Measurements from ENCODE around the gene PRPF40A. TPM values are rescaled to one million over a fixed set of nuclear protein-coding genes. Genes with fewer than 3 reads are reported as not detected.

The PRPF40A gene
- total RNA-seq, 2 donors from 2014 or later: 190 to 222 TPM

DNA sequence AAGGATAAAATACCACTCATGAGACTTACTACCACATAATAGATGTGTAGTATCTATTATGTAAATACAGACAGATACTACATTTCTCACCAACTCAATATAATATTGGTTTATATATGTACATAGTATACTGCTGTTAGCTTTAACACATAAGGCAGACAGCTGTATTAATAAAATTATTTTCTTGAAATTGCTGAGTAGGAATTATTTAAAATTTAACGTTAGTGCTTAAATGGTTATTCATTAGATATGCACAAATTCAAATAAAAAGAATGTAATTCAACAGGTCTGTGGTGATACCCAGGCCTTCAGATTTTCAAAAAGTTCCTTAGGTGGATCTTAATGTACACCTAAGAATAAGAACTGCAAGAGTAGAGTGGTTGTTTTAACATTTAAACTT, 59.0 kb downstream of the PRPF40A start:
- H3K9me3 Mint-ChIP-seq: no peaks in the 10 kb centered on the region
- Histone ChIP-seq H3K9me3 (ENCODE audit: control insufficient read depth, low read length) (no peaks in the 10 kb centered on the region), H3K9ac (ENCODE audit: extremely low read depth, low read length, poor library complexity, severe bottlenecking) (no peak overlapping the region), H3K27me3 (ENCODE audit: control insufficient read depth, insufficient read depth, low read length, poor library complexity, severe bottlenecking) (no peaks in the 10 kb centered on the region), H3K4me3 (ENCODE audit: low read length) (no peak overlapping the region), H3K36me3 (ENCODE audit: control insufficient read depth, insufficient read depth, low read length) (peaks cover 93% of the 10 kb centered on the region), H3K27ac (ENCODE audit: low read depth, low read length) (no peak overlapping the region), H3K4me1 (ENCODE audit: control insufficient read depth, insufficient read depth, low read length) (no peaks in the 10 kb centered on the region)
- DNase-seq: no peak
- H3K27ac Mint-ChIP-seq: no peak overlapping the region
- TF ChIP-seq, protein P1, sequence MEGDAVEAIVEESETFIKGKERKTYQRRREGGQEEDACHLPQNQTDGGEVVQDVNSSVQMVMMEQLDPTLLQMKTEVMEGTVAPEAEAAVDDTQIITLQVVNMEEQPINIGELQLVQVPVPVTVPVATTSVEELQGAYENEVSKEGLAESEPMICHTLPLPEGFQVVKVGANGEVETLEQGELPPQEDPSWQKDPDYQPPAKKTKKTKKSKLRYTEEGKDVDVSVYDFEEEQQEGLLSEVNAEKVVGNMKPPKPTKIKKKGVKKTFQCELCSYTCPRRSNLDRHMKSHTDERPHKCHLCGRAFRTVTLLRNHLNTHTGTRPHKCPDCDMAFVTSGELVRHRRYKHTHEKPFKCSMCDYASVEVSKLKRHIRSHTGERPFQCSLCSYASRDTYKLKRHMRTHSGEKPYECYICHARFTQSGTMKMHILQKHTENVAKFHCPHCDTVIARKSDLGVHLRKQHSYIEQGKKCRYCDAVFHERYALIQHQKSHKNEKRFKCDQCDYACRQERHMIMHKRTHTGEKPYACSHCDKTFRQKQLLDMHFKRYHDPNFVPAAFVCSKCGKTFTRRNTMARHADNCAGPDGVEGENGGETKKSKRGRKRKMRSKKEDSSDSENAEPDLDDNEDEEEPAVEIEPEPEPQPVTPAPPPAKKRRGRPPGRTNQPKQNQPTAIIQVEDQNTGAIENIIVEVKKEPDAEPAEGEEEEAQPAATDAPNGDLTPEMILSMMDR (conservative IDR thresholded peaks at IDR 0.05): no peak
- H3K4me1 Mint-ChIP-seq: no peaks in the 10 kb centered on the region
- H3K27me3 Mint-ChIP-seq (ENCODE audit: insufficient read depth): no peaks in the 10 kb centered on the region
- WGBS, 2 experiments (ENCODE audit: insufficient coverage in 1 of 2, insufficient read length in 1 of 2): 89% methylated on average over 1 of the region's 1 CpG; no CpG with 5 or more reads in 1 of the 2 experiments
- H3K36me3 Mint-ChIP-seq (ENCODE audit: low read depth): peaks cover 75% of the 10 kb centered on the region
- H3K4me3 Mint-ChIP-seq: no peak overlapping the region

GRCh38 chr2:152657043-152657442, 60.2 kb downstream of the PRPF40A start:
- Histone ChIP-seq H3K27me3 (ENCODE audit: control insufficient read depth, insufficient read depth, low read length, poor library complexity, severe bottlenecking) (no peaks in the 10 kb centered on the region), H3K27ac (ENCODE audit: low read depth, low read length) (no peak overlapping the region), H3K36me3 (ENCODE audit: control insufficient read depth, insufficient read depth, low read length) (peaks cover 92% of the 10 kb centered on the region), H3K9ac (ENCODE audit: extremely low read depth, low read length, poor library complexity, severe bottlenecking) (no peak overlapping the region), H3K4me1 (ENCODE audit: control insufficient read depth, insufficient read depth, low read length) (peaks cover 5% of the 10 kb centered on the region), H3K9me3 (ENCODE audit: control insufficient read depth, low read length) (no peaks in the 10 kb centered on the region), H3K4me3 (ENCODE audit: low read length) (no peak overlapping the region)
- TF ChIP-seq, protein P1 (conservative IDR thresholded peaks at IDR 0.05): no peak
- peaks cover 66% of the 10 kb centered on the region for H3K36me3 Mint-ChIP-seq (ENCODE audit: low read depth)
- H3K9me3 Mint-ChIP-seq: no peaks in the 10 kb centered on the region
- WGBS, 2 experiments (ENCODE audit: insufficient coverage in 1 of 2, insufficient read length in 1 of 2): 94 to 100% methylated on average over 3 to 4 of the region's 4 CpGs
- H3K4me1 Mint-ChIP-seq: no peaks in the 10 kb centered on the region
- no peaks in the 10 kb centered on the region for H3K27me3 Mint-ChIP-seq (ENCODE audit: insufficient read depth)
- no peak overlapping the region for H3K27ac Mint-ChIP-seq
- DNase-seq: no peak
- no peak overlapping the region for H3K4me3 Mint-ChIP-seq

DNA sequence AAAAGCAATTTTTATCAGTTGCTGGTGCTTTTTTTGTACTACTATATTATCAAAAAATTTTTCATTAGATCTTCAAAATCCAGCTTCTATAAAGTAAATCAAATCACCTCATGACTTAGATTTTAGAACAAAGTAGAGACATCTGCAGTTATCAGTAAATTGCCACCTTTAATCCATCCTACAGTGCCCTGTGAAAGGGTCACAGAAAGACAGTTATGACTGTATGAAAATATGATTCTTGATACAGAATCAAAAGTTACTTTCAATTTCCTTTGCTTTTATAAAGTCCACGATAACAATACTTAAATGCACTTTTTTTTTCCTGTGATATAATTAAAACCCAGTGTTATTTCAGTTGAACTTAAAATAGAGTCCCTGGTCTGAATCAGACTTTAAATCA, 61.4 kb downstream of the PRPF40A start:
- Mint-ChIP-seq H3K9me3 (no peaks in the 10 kb centered on the region), H3K27ac (no peak overlapping the region), H3K27me3 (ENCODE audit: insufficient read depth) (no peaks in the 10 kb centered on the region), H3K4me3 (no peak overlapping the region), H3K36me3 (ENCODE audit: low read depth) (peaks cover 55% of the 10 kb centered on the region), H3K4me1 (no peaks in the 10 kb centered on the region)
- H3K4me3 ChIP-seq (ENCODE audit: low read length): no peak overlapping the region
- H3K4me1 ChIP-seq (ENCODE audit: control insufficient read depth, insufficient read depth, low read length): peaks cover 5% of the 10 kb centered on the region
- peaks cover 86% of the 10 kb centered on the region for H3K36me3 ChIP-seq (ENCODE audit: control insufficient read depth, insufficient read depth, low read length)
- no peak for DNase-seq
- no peak overlapping the region for H3K27ac ChIP-seq (ENCODE audit: low read depth, low read length)
- TF ChIP-seq, protein P1 (conservative IDR thresholded peaks at IDR 0.05): no peak
- H3K9ac ChIP-seq (ENCODE audit: extremely low read depth, low read length, poor library complexity, severe bottlenecking): no peak overlapping the region
- WGBS, 2 experiments (ENCODE audit: insufficient coverage in 1 of 2, insufficient read length in 1 of 2): 89% methylated on average over 1 of the region's 1 CpG; no CpG with 5 or more reads in 1 of the 2 experiments
- H3K9me3 ChIP-seq (ENCODE audit: control insufficient read depth, low read length): no peaks in the 10 kb centered on the region
- H3K27me3 ChIP-seq (ENCODE audit: control insufficient read depth, insufficient read depth, low read length, poor library complexity, severe bottlenecking): no peaks in the 10 kb centered on the region

Measured in endodermal cell (in vitro differentiated cells).